H54 (cell line): Measurements from ENCODE around the gene NXPE3.

Experiments used
- DNase-seq: peaks from one replicate; pipeline ENCODE4 v3.0.0; 2011; ENCODE audit warnings: low spot score, mixed read lengths; ENCODE audit not compliant: insufficient read length
- FAIRE-seq: peaks from 3 replicates; lab custom pipeline; 2011; peaks lifted over from hg19 to GRCh38; lab: Jason Lieb, UNC
- POLR2A ChIP-seq: IDR thresholded peaks from 2 replicates; pipeline ENCODE4 v1.6.1; 2011; ENCODE audit warnings: low read depth, mild to moderate bottlenecking, low read length

NXPE3 gene

DNA sequence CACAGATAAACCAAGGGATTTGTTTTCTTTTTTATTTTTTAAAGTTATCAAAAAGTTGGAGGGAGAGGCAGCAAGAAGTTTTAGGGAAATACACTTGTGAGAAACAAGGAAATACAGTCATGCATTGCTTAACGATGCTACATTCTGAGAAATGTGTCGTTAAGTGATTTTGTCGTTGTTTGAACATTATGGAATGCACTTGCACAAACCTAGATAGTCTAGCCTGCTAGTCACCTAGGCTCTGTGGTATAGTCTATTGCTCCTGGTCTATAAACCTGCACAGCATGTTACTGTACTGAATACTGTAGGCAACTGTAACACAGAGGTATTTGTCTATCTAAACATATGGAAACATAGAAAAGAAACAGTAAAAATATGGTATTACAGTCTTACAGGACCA lies 68.3 kb downstream of the NXPE3 start:
- no peak for DNase-seq
- no peak for TF ChIP-seq POLR2A
- FAIRE-seq = no peak

DNA sequence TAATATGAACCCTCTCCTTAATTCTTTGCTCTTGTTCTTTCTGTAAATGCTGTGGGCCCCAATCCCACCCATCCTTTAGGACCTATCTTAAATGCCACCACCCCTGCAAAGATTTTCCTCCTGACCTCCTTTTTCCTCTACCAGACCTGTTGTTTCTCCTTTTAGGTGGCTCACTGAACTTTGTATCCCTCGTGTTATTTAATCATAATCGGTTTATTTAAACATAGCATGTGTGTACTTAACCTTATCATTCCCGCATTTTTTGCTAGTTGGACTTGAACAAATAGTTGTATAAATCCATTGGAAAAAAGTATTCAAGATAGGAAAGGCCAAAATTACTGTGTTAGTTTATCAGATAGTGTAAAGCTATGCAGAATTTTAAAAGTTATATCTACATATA lies 69.3 kb downstream of the NXPE3 start:
- DNase-seq (no peak), FAIRE-seq (peak; percentile 38)
- no peak for TF ChIP-seq POLR2A

DNA sequence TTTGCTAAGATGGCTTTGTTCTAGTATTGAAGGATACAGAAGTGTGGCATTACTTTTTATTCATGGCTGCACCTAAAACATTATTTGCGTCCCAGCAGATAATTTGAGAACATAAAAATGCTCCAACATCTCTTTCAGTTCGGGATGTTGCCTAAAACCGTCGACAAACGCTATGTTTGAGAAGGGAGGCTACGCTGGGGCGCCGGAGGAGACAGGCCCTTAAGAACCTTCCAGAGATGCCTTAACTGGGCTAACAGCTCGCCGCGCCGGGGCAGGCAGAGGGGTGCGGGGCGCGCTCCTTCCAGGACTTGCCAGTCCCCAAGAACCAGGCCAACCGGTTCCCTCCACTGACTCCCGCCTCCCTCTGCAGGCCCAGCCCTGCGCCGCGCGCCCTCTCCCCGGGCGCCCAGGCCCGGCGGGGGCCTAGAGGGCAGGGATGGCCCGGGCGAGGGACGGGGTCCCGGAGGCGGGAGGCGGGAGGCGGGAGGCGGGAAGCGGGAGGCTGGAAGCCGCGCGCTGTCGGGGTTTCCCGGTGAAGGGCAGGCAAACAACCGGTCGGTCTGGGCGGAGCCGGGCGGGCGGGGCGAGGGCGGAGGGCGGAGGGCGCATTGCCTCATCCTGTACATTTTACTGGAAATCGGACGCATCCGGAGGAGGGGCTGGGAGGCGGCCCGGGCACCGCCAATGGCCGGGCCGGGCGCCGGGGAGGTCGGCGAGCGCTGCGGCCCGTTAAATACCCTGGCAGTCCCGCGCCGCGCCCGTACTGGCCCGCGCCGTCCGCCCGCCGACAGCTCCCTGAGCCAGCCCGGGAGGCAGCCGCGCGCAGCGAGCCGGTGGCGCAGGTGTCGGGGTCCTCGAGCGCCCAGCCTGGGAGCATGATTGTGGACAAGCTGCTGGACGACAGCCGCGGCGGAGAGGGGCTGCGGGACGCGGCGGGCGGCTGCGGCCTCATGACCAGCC lies 70.0 kb downstream of the NXPE3 start, which contains the start of gene NFKBIZ:
Gene NFKBIZ, plus strand, starts transcription at position 761 of the 960 bp plus-strand sequence. Its CDS starts 115 bp downstream, at position 876.
- peak; percentile 100 for TF ChIP-seq POLR2A
- DNase-seq (peak; percentile 81), FAIRE-seq (no peak)

DNA sequence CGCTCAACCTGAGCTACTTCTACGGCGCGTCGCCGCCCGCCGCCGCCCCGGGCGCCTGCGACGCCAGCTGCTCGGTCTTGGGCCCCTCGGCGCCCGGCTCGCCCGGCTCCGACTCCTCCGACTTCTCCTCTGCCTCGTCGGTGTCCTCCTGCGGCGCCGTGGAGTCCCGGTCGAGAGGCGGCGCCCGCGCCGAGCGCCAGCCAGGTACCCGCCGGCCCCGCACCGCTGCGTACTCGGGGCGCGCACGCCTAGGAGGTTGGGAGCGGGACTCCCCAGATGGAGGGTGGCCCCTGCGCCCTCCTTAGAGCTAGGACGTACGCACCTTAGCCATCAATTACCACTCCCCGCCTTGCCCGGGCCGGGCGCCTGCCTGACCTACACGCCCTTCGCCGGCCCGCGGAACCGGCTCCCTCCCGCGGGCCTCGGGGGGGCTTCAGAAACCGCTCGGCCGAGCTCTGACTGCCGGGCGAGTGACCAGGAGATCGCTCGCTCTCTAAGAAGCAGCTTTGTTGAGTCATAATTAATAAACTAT lies 70.8 kb downstream of the NXPE3 start:
- FAIRE-seq (no peak), DNase-seq (no peak)

DNA sequence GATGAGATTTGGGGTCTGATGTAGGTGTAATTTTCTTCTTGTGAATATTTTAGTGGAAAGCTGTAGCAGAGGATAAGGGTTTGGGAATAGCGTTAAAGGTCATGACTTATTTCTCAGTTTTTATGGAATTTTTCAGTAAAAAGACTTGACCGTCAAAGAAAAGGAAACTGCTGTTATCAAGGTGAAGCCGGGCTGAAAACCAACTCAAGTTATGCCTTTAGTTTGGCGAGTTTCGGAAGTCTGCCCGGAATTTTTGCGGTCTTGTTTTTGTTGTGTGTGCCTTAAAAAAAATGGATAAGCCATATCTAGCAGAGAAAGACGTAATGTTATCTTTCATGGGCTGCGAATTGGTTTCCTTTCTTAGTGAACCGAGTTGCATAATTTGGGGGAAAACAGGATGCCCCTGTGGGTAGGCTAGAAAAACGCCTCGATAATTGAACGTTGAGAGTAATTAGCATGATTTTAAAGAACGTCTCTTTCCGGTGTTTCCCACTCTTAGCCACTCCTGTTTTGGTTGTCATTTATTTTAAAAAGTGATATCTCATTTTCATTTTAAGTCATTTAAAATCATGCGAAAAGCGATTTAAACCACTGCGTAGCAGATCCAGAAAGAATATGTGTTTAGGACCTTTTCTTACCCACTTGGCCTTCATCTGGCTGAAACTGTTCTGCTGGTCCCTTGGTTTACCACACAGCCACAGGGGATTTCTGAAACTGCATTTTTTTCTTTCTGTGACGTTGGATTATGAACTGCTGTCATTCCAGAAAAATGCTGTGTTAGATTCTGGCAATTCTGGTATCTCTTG lies 71.4 kb downstream of the NXPE3 start:
- DNase-seq = no peak
- no peak for TF ChIP-seq POLR2A
- FAIRE-seq = peak; percentile 75

More for the DNA sequence above, 70.8 kb downstream of the NXPE3 start:
- no peak for TF ChIP-seq POLR2A

DNA sequence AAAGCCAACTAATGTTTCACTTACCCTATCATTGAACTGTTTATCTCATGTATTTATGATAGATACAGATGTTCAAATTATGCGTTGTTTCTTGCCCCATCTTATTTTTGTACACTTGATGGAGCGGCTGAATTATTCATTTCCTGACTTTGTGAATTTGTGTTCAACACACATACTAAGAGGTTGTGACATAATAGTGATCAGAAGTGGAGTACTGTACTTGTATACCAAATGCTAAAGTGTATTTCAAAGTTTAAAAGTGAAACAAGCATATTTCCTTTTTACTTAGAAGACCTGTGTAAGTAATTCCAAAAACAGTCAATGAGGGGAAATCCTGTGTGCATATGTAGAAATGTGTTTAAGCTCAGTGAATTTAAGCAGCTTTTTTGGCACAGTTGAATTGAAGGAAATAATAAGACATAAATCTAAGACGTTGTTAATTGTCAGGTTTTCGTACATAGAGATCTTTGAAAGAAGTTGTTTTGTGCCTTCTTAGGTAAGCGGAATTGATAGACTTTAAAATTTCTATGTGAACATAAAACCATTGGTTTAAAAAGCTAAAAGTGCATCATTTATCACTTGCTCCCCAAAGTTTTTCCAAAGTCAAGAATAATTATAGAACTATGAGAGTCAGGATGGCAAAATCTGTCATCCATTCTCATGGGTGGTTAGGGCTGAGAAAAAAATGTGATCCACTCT lies 72.2 kb downstream of the NXPE3 start:
- FAIRE-seq = peak; percentile 57
- no peak for DNase-seq
- no peak for TF ChIP-seq POLR2A

DNA sequence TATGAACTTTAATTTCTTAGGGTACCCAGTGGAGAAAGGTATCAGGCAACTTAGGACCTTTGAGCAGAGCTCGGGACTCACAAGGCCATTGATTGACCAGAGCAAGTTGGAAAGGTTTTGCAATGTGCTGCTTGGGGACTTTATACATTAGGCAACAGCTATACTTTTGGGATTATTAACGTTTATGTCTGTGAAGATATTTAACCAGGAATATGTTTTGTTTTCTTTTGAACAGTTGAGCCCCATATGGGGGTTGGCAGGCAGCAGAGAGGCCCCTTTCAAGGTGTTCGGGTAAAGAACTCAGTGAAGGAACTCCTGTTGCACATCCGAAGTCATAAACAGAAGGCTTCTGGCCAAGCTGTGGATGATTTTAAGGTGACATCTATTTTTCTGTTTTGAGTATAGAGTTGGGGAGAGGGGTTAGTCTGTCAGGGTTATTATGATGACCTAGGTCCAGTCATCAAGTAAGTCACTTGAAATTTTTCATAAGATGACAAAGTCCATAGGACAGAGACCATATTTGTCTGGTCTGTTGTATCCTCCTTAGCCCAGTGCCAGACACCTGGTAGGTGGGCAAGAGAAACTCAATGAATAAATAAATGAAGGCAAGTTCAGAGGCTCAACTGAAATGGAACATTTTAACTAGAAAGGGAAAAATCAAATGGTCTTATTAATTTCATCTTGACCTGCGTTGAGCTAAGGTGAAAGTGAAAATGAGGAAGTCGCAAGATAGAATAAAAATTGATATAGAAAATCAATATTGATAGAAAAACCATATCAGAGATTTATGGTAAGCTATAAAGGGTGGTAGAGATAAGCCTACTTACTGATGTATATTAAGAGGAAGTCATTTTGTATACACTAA lies 73.1 kb downstream of the NXPE3 start:
- DNase-seq = no peak
- peak; percentile 33 for FAIRE-seq
- no peak for TF ChIP-seq POLR2A

DNA sequence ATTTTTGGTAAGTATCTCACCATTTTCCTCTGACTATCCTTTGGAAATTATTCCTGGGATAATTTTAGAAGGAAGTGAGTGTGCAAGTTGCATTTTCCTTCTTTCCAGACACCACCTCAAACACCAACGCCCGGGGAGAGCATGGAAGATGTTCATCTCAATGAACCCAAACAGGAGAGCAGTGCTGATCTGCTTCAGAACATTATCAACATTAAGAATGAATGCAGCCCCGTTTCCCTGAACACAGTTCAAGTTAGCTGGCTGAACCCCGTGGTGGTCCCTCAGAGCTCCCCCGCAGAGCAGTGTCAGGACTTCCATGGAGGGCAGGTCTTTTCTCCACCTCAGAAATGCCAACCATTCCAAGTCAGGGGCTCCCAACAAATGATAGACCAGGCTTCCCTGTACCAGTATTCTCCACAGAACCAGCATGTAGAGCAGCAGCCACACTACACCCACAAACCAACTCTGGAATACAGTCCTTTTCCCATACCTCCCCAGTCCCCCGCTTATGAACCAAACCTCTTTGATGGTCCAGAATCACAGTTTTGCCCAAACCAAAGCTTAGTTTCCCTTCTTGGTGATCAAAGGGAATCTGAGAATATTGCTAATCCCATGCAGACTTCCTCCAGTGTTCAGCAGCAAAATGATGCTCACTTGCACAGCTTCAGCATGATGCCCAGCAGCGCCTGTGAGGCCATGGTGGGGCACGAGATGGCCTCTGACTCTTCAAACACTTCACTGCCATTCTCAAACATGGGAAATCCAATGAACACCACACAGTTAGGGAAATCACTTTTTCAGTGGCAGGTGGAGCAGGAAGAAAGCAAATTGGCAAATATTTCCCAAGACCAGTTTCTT lies 74.2 kb downstream of the NXPE3 start:
- no peak for FAIRE-seq
- DNase-seq = no peak
- no peak for TF ChIP-seq POLR2A

DNA sequence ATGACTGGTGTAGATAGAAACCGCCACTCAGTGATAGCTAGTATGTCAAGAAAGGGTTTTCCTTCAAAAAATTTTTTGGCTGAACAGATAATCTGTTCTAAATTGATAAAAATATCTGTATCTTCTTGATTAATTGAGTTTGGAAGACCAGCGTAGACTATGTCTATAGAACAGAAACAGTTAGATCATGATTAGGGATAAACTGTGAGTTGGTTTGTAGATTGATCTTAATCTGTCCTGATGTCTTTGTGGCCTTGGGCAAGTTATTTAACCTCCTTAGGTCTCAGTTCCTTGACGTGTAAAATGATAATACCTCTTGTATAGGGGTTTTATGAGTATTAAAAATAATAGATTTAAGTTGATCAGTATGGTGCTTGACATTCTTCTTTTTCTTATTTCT lies 75.0 kb downstream of the NXPE3 start:
- FAIRE-seq = no peak
- DNase-seq = no peak
- no peak for TF ChIP-seq POLR2A

DNA sequence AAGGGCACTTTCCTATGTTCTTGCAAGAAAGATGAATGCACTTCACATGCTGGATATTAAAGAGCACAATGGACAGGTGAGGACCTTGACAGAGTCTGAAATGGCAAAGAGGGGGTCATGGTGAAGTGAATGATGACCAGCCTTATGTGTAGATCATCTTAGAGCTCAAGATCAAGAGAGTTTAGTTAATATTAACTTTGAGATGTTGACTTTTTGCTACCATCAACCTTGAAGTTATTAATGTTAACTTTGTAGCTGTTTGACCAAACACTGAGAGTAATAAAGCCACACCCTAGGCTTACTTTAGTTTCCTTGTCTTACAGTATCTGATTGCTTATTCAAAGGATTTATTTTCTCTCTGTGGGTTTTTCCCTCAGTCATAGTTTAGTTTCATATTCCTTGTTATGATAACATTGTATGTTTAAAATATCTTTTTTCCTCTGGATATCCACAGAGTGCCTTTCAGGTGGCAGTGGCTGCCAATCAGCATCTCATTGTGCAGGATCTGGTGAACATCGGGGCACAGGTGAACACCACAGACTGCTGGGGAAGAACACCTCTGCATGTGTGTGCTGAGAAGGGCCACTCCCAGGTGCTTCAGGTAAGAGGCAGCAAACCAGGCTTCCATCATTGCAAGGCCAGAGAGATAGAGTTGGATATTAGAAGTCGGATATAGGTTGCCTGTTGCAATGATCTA lies 75.7 kb downstream of the NXPE3 start:
- no peak for TF ChIP-seq POLR2A
- DNase-seq (no peak), FAIRE-seq (no peak)

DNA sequence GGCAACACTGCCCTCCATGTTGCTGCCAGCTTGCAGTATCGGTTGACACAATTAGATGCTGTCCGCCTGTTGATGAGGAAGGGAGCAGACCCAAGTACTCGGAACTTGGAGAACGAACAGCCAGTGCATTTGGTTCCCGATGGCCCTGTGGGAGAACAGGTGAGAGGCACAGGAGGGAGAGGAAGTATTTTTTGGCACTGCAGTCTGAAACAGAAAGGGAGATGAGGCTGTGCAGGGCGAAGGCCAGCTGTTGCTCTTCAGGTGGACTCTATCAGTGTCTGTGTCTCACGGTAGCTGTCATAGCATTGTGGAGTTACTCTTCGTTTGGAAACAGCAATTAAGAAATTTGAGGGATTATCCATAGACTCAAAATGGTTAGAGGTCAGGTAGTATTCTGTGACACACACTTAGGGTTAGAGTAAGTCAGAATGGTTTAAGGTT lies 78.3 kb downstream of the NXPE3 start:
- no peak for TF ChIP-seq POLR2A
- DNase-seq (no peak), FAIRE-seq (no peak)
